Measurements from ENCODE around the gene GLRA1. TPM values are rescaled to one million over a fixed set of nuclear protein-coding genes. Genes with fewer than 3 reads are reported as not detected.

The GLRA1 gene
- not detected in 2 replicates for total RNA-seq (2014; rRNA removed)
- not detected for polyA plus RNA-seq (2012)

DNA sequence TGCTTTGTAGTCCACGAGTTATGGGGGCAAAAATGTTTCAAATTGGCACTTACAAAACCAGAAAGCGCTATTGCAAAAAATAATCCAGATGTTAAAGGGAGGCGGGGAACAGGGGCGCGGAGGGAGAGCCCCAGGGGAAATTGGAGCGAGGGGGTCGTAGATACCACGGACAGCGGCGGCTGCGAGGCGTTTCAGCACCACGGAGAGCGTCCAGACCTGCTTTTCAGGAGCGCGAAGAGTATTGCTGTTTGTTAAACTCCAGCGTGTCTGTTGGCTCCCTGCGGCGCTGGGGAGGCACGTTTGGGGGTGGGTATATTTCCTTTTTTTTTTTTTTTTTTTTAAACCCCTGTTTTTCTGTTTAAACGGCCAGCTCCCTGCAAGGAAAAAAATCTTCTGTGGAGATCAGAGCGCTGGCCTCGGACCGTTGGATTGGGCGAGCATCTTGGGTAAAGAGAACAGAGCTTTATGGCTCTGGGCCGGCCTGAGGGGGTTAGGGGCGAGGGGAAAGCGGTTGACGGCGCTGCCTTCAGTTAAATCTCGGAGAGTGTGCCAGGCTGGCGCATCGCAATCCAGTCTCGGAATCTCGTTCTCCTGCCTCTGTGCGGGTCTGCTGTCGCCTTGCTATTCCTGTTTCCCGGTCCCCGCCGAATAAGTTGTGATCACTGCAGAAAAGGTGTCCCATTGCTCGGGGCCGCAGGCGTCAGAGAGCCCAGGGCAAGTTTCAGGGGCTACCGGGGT lies at the start of gene GLRA1:
Gene GLRA1, minus strand, starts transcription at position 288 of the 738 bp plus-strand sequence. CDS start 302 bp downstream, outside the sequence.
- peak; percentile 34 for DNase-seq (ENCODE audit: low read depth)

DNA sequence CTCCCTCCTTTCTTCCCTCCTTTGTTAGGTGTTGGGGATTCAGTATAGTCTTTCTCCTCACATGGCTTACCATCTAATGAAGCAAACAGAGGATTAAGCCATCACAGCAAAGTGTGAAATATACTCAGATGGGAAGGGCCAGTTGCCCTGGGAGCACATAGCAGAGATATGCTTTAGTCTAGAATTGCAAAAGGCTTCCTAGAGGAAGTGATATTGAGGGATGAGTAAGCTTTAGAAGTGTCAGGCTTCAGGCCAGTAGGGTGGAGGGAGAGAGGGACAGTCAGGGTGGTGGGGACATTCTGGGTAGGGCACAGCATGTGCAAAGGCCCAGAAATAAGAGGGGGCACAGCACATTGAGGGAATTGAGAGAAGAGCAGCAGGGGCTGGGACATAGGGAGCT lies 46.2 kb upstream of the GLRA1 start:
- no peak for DNase-seq (ENCODE audit: low read depth)

DNA sequence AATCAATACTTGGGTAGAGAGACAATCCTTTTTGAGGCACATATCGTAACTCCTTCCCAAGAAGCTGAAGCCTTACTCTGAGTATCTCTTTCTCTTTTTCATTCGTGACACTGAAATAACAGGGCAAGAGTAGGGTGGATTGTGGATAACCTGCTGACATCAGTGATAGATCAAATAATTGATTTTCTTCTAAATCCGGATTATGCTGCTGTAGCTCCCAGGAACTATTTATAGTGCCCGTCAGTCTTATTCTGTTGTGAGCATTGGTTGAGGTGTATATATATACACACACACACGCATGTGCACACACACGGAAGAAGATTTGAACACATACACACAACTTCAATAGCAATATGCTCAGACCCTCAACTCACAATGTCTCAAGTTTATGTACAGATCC lies 43.2 kb upstream of the GLRA1 start:
- no peak for DNase-seq (ENCODE audit: low read depth)

DNA sequence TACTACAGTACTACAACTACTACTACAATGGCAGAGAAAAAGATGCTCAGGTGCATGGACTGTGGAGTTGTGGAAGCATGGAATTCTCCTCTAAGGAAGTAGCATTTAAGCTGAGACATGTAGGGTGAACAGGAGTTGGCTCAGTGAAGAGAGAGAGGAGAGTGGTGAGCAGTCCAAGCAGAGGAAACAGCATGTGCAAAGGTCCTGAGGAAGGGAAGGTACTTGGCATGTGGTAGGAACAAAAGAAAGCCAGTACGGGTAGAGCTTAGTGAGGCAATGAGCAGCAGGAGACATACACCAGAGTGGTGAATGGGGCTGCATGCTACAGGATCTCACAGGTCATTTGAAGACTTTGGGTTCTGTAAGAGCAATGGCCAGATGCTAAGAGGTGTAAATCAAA lies 41.4 kb upstream of the GLRA1 start:
- DNase-seq (ENCODE audit: low read depth), result no peak

DNA sequence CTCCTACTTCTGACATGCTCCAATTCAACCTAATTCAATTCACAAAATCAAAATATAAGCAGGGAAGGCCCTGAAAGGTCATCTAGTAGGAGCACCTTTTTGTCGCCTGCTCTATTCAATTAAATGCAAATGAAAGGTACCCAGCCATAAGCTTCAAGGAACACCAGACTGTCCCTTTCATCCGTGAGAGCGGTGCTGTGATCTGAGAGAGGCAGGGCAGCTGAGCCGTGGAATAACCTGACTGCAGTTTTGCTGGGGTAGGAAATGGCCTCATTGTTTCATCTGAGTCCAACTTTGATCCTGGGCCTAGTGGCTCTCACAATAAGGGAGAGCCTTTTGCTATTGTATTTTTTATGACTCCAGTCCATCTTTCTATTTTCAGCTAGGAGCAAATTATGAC lies 39.8 kb upstream of the GLRA1 start:
- no peak for DNase-seq (ENCODE audit: low read depth)

DNA sequence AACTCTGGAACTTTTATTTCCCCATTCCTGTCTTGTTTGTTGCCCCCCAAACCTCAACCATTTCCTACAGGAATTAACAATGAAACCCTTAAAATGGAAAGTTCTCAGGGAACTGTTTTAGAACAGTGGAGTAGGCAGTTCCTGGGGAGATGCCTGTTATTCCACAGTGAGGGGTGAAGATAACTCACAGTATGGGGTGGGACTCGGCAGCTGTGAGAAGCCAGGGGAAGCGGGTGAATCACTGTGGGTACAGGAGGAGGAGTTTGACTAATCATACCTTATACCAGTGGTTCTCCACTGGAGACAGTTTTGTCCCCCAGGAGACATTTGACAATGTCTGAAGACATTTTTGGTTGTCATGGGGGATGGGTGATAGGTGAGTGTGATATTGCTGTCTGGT lies 36.9 kb upstream of the GLRA1 start:
- DNase-seq (ENCODE audit: low read depth), result peak; percentile 44

DNA sequence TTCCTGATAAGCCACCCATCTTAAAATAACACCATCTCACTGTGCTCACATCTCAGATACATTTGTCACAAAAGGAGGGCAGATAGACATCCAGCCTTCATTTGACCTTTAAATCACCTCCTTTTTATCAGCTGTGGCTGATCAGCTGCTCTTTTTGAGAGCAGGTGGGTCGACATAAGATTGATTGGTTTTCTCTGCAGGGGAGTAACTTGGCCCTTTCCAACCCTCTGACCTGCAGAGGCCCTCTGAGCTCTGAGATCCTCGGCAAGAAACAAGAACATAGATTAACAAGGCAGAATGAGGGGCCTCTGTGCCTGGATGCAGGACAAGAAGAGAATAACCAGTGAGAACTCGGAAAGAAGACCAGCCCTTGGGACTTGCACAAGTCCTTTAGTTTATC lies 33.5 kb upstream of the GLRA1 start:
- no peak for DNase-seq (ENCODE audit: low read depth)

DNA sequence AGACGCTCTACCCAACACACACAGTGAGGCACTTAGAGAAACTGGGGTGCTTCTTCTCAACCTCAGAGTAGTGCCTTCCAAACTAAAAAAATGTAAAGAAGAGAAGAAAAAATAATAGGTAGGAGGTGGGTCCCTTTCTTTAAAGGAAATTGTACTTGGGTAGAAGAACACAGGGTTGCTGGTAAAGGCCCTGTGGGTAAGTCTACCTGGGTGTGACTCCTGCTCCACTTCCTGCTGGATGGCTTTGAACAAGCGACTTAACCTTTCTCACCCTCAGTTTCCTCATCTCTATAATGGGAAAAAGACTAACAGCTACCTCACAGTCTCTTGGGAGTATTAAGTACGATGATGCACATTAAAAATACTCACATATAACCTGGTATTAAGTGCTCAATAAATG lies 32.1 kb upstream of the GLRA1 start:
- no peak for DNase-seq (ENCODE audit: low read depth)

DNA sequence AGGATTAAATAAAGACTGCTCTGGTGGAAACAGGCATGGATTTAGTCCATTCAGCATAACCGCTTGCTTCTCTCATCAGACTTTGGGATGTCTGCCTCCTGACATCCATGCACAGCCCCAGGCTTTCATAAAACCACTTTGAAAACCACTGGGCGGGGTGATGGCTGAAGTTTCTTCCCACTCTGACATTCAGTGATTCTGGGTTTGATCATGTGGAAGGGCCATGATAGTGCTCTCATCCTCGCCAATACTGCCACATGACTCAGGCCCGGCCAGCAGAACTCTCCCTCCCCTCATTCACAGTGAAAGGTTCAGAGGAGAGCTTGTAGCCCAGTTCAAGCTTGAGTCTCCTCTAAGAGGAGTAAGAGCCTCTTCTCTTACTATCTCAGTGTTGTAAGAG lies 29.6 kb upstream of the GLRA1 start:
- no peak for DNase-seq (ENCODE audit: low read depth)

DNA sequence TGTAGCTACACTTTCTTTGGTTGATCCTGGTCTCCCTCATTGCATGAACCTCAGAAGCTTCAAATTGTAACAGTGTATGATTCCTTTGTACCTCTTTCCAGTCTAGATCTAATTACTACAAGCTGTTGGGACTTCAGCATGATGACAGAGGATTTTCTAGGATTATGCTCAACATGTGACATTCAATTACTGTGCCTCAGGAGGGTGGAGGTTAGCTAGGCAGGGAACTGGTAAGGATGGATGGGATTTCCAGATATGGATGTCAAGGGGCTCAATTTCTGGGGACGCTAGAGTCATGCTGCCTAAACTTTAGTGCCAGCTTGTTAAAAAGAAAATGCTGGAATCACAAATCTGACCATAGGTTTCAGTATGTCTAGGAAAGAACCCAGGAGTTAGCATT lies 29.2 kb upstream of the GLRA1 start:
- no peak for DNase-seq (ENCODE audit: low read depth)

DNA sequence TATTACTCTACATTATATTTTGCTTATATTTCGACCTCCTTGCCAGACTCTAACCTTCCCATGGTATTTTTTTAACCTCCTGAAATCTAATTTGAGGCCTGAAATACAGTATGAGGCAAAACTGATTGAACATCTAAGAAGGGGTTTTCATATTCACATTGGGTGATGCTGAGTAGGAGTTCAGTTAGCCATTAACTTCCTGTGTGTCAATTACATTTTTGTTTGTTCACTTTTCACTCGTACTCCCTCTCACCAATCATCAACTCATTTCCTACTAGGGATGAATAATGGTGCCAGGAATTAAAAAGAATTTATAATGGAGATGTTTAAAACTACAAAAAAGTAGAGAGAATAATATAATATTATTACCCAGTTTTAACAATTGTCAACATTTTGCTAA lies 27.6 kb upstream of the GLRA1 start:
- no peak for DNase-seq (ENCODE audit: low read depth)

DNA sequence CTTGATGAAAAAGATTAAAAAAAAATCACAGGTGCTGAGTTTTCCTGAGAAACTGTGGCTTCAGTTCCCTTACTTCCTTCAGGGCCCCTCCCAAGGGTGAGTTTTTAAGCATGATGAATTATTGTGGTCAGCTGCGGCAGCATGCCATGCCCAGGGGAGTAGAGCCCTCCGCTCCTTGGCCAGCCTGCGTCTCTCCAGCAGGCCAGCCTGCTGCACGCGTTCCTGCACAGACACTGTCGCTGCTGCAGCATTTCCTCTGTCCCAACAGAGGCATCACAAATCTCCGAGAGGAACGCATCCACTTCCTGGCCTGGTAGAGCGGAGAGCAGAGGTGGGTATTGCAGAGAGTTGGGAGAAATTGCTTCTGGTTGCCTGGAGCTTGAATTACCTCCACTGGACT lies 26.1 kb upstream of the GLRA1 start:
- no peak for DNase-seq (ENCODE audit: low read depth)

DNA sequence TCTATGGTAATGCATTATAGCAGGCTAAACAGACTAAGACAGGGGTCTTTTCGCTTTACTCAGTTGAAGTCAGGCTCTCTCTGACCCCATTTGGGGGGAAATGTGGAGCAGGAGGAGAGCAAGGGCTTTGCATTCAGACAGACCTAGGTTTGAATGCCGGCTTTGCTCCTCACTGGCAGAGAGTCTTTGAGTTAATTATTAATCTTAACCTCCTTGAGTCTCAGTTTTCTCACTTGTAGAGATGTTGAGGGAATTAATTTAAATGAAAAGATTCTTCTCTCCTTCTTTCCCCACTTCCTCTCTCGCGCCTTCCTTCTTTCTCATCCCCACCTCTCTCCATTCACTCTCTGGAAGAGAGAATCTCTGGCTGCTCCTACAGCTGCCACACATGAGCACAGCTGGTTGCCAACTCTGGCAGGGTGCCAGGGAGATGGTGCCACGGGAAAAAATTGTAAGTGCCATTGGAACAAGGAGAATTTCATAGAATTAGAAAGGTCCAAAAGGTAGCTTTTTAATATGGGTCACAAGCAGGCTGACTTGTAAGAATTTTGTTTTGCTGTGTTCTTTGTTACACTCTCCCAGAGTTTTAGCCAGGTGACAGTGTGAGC lies 25.2 kb upstream of the GLRA1 start:
- DNase-seq (ENCODE audit: low read depth), result no peak

DNA sequence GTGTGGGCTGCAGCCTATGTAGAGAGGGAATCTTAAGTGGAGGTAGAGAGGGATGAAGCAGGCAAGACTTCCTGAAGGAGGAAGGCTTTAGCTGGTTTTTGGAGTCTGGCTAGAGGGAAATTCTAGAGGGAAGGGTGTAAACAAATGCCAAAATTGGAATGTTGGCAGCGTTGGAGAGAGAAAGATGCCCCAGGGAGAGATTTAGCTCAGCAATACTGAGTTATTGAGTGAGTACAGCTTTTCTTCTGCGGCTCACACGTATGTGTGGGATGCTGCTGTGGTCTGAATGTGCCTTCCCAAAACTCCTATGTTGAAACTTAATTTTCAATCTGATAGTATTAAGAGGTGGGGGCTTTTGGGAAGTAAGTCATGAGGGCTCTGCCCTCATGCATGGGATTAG lies 24.5 kb upstream of the GLRA1 start:
- no peak for DNase-seq (ENCODE audit: low read depth)

DNA sequence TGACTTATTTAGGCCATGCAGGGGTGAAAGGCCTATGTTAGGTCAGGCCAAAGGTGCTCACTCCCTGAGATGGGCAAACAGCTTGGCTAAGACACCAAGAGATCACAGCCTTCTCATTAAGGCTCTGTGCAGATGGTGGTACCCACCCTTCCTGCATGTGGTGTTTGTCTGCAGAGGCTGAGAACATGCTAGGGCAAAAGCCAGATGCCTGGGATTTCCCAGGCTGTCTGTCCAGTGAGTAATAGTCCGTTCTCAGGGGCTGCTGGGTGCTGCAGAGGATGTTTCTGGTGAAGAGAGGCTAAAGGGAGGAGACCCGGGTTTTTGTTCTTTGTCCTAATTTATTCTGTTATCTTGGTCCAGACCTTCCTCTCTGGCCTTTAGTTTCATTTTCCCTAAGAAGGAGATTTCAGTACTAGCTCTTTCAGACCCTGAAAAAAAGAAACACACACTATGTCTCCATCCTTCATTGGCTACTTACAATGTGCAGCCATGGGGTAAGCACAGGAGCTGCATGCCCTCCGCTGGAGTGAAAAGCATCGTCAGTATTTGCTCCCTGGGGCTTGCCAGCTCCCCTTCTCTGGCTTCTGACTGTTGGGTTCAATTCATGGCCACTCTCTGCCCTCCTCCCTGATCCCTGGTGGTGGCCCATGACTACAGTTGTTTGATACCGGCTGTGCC lies 23.4 kb upstream of the GLRA1 start:
- DNase-seq (ENCODE audit: low read depth), result no peak

DNA sequence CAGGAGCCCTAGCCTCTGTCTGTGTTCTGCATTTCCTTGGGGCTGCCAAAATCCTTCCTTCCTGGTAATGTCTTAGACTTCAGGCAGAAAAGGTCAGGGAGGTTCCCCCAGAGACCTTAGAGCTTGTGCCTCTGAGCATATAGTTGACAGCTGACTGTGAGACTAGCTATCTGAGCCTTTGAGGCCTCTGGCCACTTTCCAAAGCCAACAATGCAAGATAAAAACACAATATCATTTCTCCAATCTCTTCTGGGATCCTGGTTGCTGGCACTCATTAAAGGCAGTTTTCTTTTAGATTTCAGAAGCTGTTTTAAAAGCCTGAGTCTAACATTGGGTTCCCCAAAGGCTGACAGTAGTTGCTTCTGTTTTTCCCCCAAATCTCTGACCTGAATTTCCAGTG lies 13.2 kb upstream of the GLRA1 start:
- peak; percentile 68 for DNase-seq (ENCODE audit: low read depth)

DNA sequence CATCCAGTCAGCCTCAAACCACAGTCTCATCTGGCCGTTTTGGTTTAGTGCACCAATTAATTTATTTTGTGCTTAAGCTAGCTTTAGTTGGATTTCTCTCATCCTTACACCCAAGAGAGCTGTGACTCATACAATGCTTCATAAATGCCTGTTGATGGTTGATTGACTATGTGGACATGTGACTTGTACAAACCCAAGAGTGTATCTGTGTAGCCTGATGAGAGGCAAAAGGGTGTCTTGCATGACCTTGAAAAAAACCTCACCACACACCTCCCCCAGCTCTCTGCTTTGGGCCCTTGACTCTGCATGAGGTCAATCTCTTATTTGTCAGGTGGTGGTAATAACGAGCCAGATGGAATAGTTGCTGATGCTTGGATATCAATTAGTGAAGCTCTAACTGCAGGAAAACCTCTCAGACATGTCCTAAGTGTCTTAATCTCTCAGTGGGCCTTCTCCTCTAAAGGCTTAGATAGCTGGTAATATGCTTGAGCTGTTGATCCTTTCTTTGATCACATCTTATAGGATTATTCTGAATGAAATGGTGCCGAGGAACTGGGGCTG lies 10.6 kb upstream of the GLRA1 start:
- no peak for DNase-seq (ENCODE audit: low read depth)

DNA sequence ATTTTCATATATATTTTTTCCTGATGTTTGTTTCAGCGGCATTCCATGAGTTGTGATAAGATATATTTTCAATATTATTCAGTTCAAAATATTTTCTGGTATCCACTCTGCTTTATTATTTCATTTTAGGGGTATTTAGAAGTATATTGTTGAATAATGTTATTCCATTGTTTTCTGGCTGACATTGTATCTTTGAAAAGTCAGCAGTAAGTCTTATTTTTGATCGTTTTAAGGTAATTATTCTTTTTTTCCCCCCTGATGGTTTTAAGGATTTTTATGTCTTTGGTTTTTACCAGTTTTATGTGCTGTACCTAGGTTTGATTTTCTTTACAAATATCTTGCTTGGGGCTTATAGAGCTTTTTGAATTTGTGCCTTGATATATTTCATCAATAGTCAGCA lies 6.6 kb upstream of the GLRA1 start:
- no peak for DNase-seq (ENCODE audit: low read depth)

DNA sequence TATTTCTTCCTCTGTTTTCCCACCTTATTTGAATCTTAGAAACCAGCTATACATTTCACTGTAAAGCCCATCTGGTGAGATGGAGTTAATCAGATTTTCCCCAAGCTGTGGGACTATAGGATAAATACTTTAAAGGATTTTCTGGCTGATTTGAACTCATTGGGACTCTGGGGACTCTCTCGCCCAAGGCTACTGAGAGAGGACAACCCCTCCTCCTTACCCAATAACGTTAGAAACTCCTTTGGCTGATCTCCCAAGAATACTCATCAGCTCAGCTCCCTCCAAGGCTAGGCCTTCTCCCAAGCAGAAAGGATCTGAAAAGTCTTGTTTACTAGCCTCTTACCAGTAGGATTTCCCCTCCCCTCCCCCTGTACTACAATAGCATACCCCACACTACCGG lies 1.5 kb upstream of the GLRA1 start:
- no peak for DNase-seq (ENCODE audit: low read depth)

DNA sequence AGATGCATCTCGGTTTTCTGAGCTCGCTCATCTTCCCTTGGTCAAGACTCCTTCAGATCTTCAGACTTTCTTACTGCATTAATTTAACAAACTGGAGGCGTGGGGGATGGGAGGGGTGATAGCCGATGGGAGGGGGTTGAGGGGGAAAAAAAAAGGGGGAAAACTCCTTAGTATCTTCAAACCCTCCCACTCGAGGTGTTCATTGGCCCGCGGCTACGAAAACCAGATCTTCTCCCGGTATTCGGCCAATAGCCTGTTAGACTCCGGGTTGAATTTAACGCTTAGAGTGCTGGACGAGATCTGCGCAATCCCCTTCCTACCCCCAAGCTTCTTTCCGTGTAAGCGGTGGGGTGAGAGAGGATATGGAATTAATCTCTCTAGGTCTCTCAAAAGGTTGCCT lies 689 bp upstream of the GLRA1 start:
- no peak for DNase-seq (ENCODE audit: low read depth)

DNA sequence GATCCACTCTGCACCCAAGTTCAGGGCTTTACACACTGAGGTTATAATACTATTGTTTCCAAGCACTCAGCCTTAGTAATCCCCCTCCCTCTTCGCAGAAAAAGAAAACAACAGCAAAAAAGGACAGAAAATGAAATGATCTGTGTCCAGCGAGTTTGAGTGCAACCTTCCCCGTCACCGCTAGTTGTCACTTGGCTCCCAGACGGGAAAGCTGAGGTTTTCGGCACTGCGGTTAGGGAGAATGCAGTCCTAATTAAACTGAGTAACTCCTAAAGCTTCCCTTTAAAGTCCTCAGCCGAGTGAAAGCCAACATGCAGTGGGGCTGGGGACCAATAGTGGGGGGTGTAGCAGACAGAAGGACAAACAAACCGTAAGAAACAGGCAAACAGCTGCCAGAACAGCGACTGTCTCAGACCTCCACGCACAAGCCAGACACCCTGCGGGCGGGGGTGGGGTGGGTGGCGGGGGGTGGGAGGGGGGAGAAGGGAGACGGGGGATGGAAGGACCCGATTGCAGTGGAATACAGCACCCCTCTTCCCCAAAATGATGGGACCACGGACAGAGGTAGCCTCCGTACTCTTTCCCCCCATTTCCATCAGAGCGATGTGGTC lies 680 bp downstream of the GLRA1 start:
- DNase-seq (ENCODE audit: low read depth), result peak; percentile 19

DNA sequence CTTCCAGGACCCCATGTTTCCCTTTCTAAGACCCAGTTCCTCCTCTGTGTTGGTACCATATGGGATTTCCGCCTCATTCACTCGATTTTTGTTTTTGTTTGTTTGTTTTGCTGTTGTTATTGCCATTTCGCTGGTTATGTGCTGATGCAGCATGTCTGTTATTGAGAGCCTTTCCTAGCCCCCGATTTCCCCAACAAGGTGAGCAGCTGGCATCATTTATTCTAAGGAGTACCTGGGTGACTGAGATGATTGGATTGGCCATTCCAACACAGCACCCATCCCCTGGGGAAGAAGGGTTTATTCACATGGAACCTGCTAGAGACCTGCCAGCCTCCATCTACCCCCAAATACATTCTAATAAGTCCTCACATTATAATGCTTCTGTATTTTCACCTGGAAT lies 2.7 kb downstream of the GLRA1 start:
- no peak for DNase-seq (ENCODE audit: low read depth)
